Tibial artery (tissue), 4 donors: ENCODE data around the gene HDAC4.

Experiments
- DNase-seq, 2 donors: peaks; one replicate each; pipeline ENCODE4 v3.0.0-alpha.2; 2019
- H3K27ac ChIP-seq, 2 donors: fragments of 200-600 bp; sonication (generic) in 1 of 2; 1 replicate in 1 of 2; 2 replicates in 1 of 2; pipeline ENCODE4 v1.5.1; 2018 to 2019; ENCODE audit warnings: mild to moderate bottlenecking in 1 of 2
- H3K27me3 ChIP-seq, 2 donors: fragments of 200-600 bp; sonication (generic) in 1 of 2; one replicate each; pipeline versions ENCODE4 v1.5.1 to v1.6.0; 2016 to 2019
- H3K36me3 ChIP-seq, 3 donors: fragments of 200-600 bp; sonication (generic) in 2 of 3; one replicate each; pipeline ENCODE4 v1.5.1; 2016 to 2019; ENCODE audit warnings: mild to moderate bottlenecking in 2 of 3
- H3K4me1 ChIP-seq, 4 donors: fragments of 200-600 bp; sonication (generic) in 2 of 4; 1 replicate in 3 of 4; 2 replicates in 1 of 4; pipeline ENCODE4 v1.5.1; 2016 to 2019
- H3K4me3 ChIP-seq, 2 donors: fragments of 200-600 bp; sonication (generic) in 1 of 2; 1 replicate in 1 of 2; 2 replicates in 1 of 2; pipeline ENCODE4 v1.5.1; 2018 to 2019; ENCODE audit warnings: mild to moderate bottlenecking in 2 of 2
- H3K9me3 ChIP-seq, 3 donors: fragments of 200-600 bp; sonication (generic) in 1 of 3; one replicate each; pipeline ENCODE4 v1.5.1; 2016 to 2019
- intact Hi-C: fragments of 100-400 bp; cut with DNase I; formaldehyde crosslinking; loops from one replicate; pipeline ENCODE4 v1.15.0; 2023; ENCODE audit warnings: low total_unique reads
- TF ChIP-seq, protein P1 (sequence below), 2 experiments: fragments of 200-600 bp in 1 of 2; fragments of 450-650 bp in 1 of 2; IDR thresholded peaks; one replicate each; pipeline ENCODE4 v1.5.1; 2017 to 2019; ENCODE audit warnings: antibody characterized with exemption in 2 of 2, mild to moderate bottlenecking in 1 of 2, moderate library complexity in 1 of 2

Gene HDAC4

DNA sequence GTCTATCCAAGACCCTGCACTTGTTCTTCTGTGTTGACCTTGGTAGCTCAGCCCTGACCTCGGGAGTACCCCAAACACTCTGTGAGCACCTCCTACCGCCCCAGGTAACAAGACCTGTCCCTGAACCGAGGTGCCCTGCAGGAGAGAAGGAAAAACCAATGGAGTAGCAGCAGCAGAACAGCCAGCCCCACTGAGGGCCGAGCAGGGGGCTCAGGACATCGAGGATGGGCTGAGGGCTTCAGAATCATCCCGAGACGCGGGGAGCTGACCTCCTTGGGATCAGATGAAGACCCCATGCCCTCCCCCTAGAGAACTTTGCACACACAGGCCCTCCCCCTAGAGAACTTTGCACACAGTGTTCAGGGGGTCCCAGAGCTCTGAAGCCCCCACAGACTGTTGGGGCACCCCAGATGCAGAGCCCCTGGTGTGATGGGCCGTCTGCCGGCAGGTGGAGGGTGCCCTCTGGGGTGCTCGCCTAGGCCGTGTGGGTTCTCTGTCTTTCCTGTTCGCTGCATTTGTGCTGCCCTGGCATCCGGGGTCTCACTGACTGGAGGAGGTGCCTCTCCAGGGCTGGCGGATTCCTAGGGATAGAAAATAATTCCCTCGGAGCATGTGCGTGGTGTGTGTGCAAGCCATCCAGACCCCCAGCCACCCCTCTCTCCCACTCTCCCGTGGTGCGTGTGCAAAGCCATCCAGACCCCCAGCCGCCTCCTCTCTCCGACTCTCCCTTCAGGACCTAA lies 363.8 kb downstream of the HDAC4 start:
- no peak overlapping the region for H3K4me3 ChIP-seq
- peaks cover 0 to 5% (median 0%) of the 10 kb centered on the region in 4 donors for H3K4me1 ChIP-seq
- no peak overlapping the region for H3K27ac ChIP-seq
- H3K9me3 ChIP-seq: no peaks in the 10 kb centered on the region
- TF ChIP-seq, protein P1, sequence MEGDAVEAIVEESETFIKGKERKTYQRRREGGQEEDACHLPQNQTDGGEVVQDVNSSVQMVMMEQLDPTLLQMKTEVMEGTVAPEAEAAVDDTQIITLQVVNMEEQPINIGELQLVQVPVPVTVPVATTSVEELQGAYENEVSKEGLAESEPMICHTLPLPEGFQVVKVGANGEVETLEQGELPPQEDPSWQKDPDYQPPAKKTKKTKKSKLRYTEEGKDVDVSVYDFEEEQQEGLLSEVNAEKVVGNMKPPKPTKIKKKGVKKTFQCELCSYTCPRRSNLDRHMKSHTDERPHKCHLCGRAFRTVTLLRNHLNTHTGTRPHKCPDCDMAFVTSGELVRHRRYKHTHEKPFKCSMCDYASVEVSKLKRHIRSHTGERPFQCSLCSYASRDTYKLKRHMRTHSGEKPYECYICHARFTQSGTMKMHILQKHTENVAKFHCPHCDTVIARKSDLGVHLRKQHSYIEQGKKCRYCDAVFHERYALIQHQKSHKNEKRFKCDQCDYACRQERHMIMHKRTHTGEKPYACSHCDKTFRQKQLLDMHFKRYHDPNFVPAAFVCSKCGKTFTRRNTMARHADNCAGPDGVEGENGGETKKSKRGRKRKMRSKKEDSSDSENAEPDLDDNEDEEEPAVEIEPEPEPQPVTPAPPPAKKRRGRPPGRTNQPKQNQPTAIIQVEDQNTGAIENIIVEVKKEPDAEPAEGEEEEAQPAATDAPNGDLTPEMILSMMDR (IDR thresholded peaks at IDR 0.05): no peak
- no peaks in the 10 kb centered on the region for H3K36me3 ChIP-seq
- DNase-seq: peak in 1 of 2 donors; percentile 60
- peaks cover 0 to 5% of the 10 kb centered on the region in 2 donors for H3K27me3 ChIP-seq
- intact Hi-C loops: loop anchor here (5.0 kb wide), 1 partner anchor 955 kb away; no protein-coding TSS in a partner anchor

- H3K4me1 ChIP-seq: peaks cover 0 to 5% (median 0%) of the 10 kb centered on the region in 4 donors
- H3K4me3 ChIP-seq: no peak overlapping the region
- H3K27ac ChIP-seq: no peak overlapping the region
- H3K36me3 ChIP-seq: no peaks in the 10 kb centered on the region
- peak in 1 of 2 donors; percentile 53 for DNase-seq
- H3K9me3 ChIP-seq: no peaks in the 10 kb centered on the region
- H3K27me3 ChIP-seq: peaks cover 0 to 5% of the 10 kb centered on the region in 2 donors
- intact Hi-C loops: loop anchor here (2.0 to 5.0 kb wide), 2 partner anchors 847 to 956 kb away; no protein-coding TSS in a partner anchor
- TF ChIP-seq, protein P1 (IDR thresholded peaks at IDR 0.05): no peak
Measured at GRCh38 chr2:239035997-239036731, 364.7 kb downstream of the HDAC4 start.

- Histone ChIP-seq H3K4me1 (peaks cover 0 to 5% (median 0%) of the 10 kb centered on the region in 4 donors), H3K27me3 (peaks cover 0 to 5% of the 10 kb centered on the region in 2 donors), H3K36me3 (no peaks in the 10 kb centered on the region), H3K9me3 (no peaks in the 10 kb centered on the region), H3K27ac (no peak overlapping the region), H3K4me3 (no peak overlapping the region)
- intact Hi-C loops: loop anchor here (2.0 to 5.0 kb wide), 2 partner anchors 847 to 957 kb away; no protein-coding TSS in a partner anchor
- TF ChIP-seq, protein P1 (IDR thresholded peaks at IDR 0.05): peak; percentile 57 to 96
- peak in 1 of 2 donors; percentile 70 for DNase-seq
Measured at GRCh38 chr2:239035361-239035814, 365.4 kb downstream of the HDAC4 start.

DNA sequence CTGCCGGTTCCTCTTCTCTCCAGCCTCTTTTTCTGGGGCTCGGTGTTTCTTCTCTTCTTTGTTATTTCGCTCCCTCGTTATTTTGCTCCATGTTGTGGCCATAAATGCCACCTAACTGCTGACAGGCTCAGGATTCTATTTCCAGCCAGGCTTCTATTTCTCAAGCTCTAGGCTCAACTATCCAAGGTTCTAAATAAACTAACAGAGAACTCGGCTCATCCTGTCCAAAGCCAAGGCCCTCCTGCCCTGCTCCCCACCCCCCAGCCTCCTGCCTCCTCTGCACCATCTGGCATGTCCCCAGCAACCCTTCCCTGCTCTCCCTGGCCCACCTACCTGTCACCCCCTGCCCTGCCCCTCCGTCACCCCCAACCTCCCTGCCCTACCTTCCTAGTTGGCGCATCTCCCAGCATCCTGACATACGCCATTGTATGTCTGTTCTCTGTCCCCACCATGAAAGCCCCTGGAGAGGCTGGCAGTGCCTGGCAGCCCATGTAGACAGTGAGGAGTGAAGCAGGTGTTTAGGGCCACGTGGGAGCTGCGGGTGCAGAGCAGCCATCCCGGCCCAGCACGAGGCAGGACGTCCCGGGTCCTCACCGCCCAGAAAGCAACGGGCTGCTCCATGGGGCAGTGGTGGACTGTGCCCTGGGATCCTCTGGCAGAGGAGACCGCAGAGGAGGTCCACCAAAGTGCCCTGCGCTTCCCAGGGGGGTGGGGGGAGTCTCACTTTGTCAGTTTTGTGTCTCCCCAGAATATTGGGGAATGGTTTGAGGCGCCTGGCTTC lies 366.1 kb downstream of the HDAC4 start:
- Histone ChIP-seq H3K36me3 (no peaks in the 10 kb centered on the region), H3K4me1 (peaks cover 0 to 5% (median 0%) of the 10 kb centered on the region in 4 donors), H3K9me3 (no peaks in the 10 kb centered on the region), H3K27ac (no peak overlapping the region), H3K4me3 (no peak overlapping the region), H3K27me3 (peaks cover 0 to 5% of the 10 kb centered on the region in 2 donors)
- TF ChIP-seq, protein P1 (IDR thresholded peaks at IDR 0.05): no peak
- DNase-seq: peak in 1 of 2 donors; percentile 61
- intact Hi-C loops: loop anchor here (2.0 to 5.0 kb wide), 2 partner anchors 848 to 958 kb away; no protein-coding TSS in a partner anchor
